Measurements from ENCODE around the gene MCHR2.
"Not testable (repeated sequence)": the region's sequence is repeated elsewhere in the genome, so short reads cannot be mapped to it uniquely, and the experiment has no call there.

Gene MCHR2

GRCh38 chr6:99993533-99994251 lies at the start of gene MCHR2:
MCHR2 (minus strand) TSS chr6:99994223; CDS start chr6:99956147, 38,076 bp downstream.
- DNase-seq (ENCODE audit: low read depth in 2 of 3, low spot score in 1 of 3) = no peak

DNA sequence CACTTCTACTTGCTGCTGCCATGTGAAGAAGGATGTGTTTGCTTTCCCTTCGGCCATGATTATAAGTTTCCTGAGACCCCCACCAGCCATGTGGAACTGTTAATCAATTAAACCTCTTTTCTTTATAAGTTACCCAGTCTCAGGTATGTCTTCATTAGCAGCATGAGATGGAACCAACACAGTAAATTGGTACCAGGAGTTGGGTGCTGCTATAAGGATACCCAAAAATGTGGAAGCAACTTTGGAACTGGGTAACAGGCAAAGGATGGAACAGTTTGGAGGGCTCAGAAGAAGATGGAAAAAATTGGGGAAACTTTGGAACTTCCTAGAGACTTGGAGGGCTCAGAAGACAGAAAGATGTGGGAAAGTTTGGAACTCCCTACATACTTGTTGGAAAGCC lies 44.5 kb upstream of the MCHR2 start:
- not testable (repeated sequence) for DNase-seq (ENCODE audit: low read depth in 2 of 3, low spot score in 1 of 3)

- no peak for DNase-seq (ENCODE audit: low read depth in 2 of 3, low spot score in 1 of 3)
These were observed 42.0 kb upstream of the MCHR2 start for GRCh38 chr6:100035873-100036653.

GRCh38 chr6:100023798-100024197 lies 29.8 kb upstream of the MCHR2 start:
- DNase-seq (ENCODE audit: low read depth in 2 of 3, low spot score in 1 of 3) = no peak

GRCh38 chr6:100022847-100023246 lies 28.8 kb upstream of the MCHR2 start:
- DNase-seq (ENCODE audit: low read depth in 2 of 3, low spot score in 1 of 3) = no peak

DNA sequence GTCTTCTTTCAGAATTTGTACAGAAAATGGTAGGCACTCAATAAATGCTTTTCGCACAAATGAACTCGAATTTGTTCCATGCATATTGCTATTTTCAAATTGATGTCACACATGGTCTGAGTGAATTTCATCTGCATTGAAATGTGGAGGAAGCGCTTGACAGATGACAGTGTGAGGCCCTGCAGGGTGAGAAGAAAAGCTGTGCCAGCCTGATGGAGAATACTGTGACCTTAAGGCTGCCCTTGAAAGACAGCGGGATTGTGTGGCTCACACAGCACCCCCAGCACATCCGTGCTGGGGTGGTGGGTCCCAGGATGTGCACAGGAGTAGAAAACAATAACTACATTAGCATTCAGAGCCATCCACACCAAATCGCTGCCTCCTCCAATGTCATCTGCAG lies 14.8 kb upstream of the MCHR2 start:
- no peak for DNase-seq (ENCODE audit: low read depth in 2 of 3, low spot score in 1 of 3)

DNA sequence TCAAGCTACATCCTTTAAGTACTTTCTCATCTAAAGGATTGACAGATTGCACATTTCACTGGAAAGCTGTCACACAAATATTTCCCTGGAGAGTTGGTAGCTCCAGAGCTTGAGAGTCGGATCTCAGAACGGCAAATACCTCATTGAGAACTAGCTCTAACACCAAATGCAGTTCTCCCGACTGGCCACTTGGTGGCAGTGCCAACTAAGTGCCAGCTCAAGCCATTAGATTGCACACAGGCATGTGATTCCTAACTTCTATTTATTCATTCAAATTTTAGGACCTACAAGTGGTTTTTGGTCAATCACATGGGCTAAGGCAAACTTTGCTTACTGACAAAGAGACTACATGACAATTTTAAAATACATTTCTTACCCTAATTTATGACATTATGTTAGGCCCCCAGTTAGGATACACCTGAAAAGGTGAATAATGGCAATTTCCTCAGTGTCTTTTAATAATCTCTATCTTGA lies 7.9 kb upstream of the MCHR2 start:
- peak in 2 of 3 donors; percentile 1 to 19 for DNase-seq (ENCODE audit: low read depth in 2 of 3, low spot score in 1 of 3)

DNA sequence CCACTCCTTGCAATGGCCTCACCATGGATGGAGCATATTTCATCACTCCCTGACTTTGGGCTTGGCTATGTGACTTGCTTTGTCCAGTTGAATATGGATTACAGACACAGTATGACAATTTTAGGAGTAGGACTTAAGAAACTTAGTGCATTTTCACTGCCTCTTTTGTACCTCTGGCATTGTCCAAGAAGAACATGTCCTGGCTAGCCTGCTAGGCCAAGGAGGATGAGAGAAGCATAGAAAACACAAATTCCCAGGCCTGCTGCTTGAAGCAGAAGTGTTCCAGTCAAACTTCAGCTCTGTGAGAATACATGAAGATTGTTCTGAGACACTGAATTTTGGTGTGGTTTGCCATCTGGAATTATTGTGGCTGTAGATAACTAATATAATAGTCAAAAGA lies 3.1 kb upstream of the MCHR2 start:
- DNase-seq (ENCODE audit: low read depth in 2 of 3, low spot score in 1 of 3) = no peak

GRCh38 chr6:99995916-99996315 lies 1.9 kb upstream of the MCHR2 start:
- no peak for DNase-seq (ENCODE audit: low read depth in 2 of 3, low spot score in 1 of 3)

GRCh38 chr6:99993146-99993532 lies 884 bp downstream of the MCHR2 start:
- DNase-seq (ENCODE audit: low read depth in 2 of 3, low spot score in 1 of 3) = no peak

DNA sequence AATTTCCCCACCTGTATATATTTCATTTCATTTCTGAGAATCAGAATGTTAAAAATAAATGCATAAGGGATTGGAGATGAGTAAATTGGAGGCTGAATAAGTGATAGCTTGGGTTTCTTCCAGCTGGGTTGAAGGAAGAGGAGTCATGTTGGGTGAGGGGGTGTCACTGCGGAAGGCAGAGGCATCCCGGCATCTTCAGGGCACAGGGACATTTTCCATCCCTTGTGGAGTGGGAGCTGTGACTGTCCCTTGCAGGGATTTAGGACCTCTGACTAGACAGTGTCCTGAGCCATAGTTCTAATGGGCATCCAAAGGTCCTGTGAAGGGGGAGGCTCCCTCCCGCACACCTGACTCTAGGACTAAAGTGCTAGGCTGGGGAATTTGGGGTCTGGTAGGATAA lies 2.1 kb downstream of the MCHR2 start:
- DNase-seq (ENCODE audit: low read depth in 2 of 3, low spot score in 1 of 3) = no peak

GRCh38 chr6:99980741-99981140 lies 13.3 kb downstream of the MCHR2 start:
- DNase-seq (ENCODE audit: low read depth in 2 of 3, low spot score in 1 of 3) = no peak

- DNase-seq (ENCODE audit: low read depth in 2 of 3, low spot score in 1 of 3) = no peak
These were observed 14.1 kb downstream of the MCHR2 start for GRCh38 chr6:99979953-99980352.

- DNase-seq (ENCODE audit: low read depth in 2 of 3, low spot score in 1 of 3) = no peak
These were observed 27.0 kb downstream of the MCHR2 start for GRCh38 chr6:99967052-99967451.

GRCh38 chr6:99960027-99960426 lies 34.0 kb downstream of the MCHR2 start:
- DNase-seq (ENCODE audit: low read depth in 2 of 3, low spot score in 1 of 3) = no peak

DNA sequence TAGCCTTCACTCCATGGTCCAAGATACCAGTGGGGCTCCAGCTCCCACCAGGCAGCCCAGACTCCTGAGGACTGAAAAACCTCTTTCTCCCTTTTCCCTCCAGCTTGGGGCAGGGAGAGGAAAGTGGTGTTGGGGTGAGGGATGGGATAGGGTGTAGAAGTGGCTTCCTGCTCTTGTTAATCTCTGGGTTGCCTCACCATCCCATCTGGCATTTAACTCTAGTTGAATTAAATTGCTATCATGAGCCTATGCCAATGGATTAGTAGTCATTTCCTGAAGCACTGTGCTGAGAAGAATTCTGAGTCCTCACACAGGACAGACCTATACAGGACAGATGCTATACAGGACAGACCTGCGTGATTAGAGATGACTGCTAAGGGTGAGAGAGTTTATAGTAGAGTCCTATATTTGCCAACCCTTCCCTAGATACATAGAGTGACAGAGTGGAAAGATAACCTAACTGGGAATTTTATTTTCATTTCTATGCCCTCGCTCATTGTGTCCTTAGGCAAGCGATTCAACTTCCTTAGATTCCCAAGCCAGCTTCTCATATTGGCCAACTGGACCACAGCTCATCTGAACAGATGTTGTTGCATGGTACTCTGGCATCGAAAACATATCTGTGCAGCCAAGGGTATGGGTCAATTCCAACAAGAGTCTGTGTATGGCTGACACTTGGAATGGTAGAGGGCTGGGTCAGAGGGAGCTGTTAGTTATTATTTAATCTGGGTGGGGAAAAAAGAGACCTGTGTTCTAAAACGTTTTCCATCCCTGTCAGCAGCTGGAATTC lies 42.8 kb downstream of the MCHR2 start:
- DNase-seq (ENCODE audit: low read depth in 2 of 3, low spot score in 1 of 3) = no peak

DNA sequence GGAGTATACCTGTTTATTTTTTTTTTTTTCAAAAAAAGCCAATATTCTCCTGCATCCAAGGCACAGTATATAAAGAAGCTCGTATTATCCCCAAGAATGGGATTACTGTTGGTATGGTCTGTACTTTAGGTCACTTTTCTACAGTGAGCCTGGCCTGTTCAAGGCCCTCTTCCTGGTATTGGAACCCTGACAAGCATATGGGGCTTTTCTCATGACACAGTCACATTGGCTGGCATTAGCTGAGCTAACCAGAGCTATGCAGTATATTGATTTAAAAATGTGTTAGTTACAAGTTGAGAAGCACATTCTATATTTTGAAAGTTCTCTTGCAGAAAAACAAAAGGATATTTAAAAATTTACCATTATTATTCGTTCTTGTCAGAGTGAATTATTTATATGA lies 48.0 kb downstream of the MCHR2 start:
- DNase-seq (ENCODE audit: low read depth in 2 of 3, low spot score in 1 of 3) = no peak

- DNase-seq (ENCODE audit: low read depth in 2 of 3, low spot score in 1 of 3) = no peak
These were observed 50.2 kb downstream of the MCHR2 start for GRCh38 chr6:99943846-99944245.

GRCh38 chr6:99940582-99940981 lies 53.4 kb downstream of the MCHR2 start:
- DNase-seq (ENCODE audit: low read depth in 2 of 3, low spot score in 1 of 3) = no peak

GRCh38 chr6:99933129-99933528 lies 60.9 kb downstream of the MCHR2 start:
- no peak for DNase-seq (ENCODE audit: low read depth in 2 of 3, low spot score in 1 of 3)

DNA sequence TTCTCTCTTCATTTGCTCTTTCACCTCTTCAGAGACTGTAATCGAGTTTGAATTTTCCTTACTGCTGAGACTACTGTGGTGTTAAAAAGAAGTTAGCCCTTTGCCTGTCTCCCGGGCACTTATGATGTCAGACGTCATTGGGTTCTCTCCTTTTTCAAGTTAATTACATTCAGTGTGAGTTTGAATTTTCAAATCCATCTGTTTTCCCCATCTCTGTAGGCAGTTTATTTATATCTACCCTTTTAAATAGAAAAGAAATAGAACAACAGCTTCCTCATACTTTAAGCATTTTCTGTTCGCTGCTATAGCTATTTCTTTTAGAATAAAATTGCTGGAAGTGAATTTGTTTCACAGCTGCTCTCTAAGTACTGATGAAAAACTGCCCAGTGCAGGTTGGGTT lies 81.4 kb downstream of the MCHR2 start:
- DNase-seq (ENCODE audit: low read depth in 2 of 3, low spot score in 1 of 3) = no peak
